Germinal center (tissue), 1 donor: ENCODE data around the gene NUDT1.

Source experiments
- DNase-seq: peaks from one replicate; pipeline ENCODE4 v3.0.0; 2012; ENCODE audit warnings: mixed read lengths, low spot score

The NUDT1 gene

DNA sequence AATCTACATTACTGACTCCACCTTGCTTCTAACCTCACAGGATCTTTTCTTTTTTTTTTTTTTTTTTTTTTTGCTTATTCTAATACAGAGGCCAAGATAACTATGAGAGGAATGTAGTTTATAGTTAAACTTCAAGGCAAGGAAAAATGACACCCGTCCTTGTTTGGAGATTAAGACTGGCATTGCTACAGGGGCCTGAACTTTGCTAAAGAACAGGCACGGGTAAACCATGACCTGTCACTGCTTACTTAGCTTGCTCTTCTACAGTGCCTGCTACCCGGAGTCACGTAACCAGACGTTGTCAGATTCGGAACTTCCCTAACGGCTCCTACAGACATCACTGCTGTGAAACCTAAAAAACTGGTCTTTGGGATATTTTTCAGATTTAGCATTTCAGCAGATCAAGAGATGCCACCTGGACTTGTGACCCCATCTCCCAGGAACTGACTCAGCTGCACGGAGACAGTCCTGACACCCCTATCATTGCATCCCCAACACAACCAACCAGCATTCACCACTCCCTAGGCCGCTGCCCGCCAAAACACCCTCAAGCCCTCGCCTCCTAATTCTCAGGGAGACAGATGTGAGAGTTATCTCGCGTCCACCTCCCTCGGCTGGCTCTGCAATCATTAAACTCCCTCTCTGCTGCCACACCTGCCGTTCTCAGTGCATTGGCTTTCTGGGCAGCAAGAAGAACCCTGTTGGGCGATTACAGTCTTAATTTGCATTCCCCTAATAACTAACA, 36.8 kb upstream of the NUDT1 start:
- DNase-seq = no peak

DNA sequence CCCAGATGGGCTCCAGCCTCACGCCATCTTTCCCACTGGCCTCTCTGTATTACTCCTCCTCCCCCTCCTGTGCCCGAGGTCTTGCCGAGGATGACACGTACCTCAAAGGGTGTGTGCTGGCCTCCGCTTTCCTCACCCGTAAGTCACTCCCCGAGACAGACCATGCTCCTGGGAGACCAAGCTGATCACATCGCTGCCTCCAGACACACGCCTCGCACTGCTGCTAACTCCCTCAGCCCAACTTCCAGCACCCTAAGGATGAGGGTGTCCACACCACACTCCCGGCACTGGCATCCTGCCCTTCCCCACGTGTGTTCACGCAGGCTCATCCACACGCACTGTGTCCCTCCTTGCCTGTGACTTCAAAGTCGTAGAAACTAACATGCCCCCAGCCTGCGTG, 33.3 kb upstream of the NUDT1 start:
- no peak for DNase-seq

DNA sequence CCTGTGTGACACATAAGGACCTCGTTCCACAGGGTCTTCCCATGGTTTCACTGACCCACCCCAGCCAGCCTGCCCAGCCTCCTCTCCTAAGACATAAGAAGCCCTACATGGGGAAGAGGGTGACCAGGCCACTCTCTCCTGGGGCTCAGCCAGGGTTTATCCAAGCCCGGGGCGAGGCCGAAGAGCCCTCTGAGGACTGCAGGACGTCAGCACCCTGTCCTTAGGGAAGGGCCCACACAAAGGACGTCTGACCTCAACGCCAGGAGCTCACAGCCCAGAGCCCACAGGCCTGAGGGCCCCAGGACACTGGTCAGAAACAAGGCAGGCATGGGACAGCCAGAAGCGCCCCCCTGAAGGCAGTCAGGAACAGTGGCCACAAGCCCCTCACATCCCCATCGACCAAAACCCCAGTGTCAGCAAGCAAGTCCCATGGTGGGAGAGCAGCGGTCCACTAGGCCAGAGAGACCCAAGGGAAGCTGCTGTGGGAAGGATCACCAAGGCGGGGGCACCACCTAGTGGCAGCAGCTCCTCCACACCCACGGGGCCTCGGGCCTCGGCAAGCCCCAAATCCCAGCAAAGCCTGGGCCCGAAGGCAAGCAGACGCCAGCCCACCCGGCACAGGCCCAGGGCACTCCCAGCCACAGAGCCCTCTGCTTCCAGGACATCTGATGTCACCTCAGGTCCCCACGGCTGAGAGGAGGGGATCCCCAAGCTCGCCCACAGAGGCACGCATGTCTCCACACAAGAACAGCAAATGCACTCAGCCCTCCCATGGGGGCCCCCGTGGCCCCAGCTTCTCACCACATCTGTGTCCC, 32.7 kb upstream of the NUDT1 start:
- DNase-seq = peak; percentile 79

- DNase-seq = no peak
Measured at GRCh38 chr7:2209961-2210323, 32.1 kb upstream of the NUDT1 start.

- DNase-seq = no peak
Measured at GRCh38 chr7:2210551-2211258, 31.3 kb upstream of the NUDT1 start.

DNA sequence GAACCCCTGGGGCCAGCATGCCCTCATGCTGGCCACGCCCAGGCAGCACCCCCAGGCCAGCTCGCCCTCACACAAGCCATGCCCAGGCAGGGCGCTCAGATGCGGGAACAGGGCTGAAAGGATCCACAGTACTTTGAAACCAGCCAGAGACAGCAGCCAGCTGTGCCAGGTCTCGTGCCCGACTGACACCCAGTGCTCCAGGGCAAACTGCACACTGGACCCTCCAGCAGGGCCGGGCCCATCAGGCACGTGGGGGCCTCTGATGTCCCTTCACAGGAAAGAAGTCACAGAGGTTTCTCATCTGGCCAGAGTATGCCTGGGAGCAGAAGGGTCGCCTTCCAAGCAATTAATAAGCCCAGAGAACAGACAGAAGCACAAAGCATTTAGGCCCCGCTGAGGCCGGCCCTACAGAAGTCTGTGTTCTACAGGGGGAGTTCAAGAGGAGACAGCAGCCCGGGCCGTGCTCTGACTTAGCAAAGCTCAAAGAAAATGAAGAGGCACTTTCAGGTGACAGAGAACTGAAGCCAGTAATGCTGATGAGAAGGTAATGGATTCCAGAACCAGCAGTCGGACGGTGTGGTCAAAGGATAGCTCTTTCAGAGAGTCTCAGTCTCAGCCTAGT, 30.7 kb upstream of the NUDT1 start:
- no peak for DNase-seq

DNA sequence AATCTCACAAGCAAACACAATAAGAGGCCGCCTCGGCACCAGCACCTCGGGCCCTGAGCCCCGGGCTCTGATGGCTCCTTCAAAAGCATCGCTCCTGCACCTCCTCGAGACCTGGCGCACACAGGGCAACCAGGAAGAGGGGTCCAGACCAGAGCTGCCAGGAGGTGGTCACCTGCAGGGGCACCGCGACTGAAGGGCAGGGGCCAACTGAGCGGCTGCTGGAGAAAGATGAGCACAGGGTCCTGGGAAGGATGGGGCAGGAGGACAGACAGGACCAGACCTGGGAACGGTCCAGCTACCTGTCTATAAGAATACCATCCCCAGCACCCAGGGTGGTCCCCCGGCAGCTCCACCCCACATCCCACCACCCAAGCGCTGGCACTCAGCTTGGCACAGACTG, 30.1 kb upstream of the NUDT1 start:
- no peak for DNase-seq

DNA sequence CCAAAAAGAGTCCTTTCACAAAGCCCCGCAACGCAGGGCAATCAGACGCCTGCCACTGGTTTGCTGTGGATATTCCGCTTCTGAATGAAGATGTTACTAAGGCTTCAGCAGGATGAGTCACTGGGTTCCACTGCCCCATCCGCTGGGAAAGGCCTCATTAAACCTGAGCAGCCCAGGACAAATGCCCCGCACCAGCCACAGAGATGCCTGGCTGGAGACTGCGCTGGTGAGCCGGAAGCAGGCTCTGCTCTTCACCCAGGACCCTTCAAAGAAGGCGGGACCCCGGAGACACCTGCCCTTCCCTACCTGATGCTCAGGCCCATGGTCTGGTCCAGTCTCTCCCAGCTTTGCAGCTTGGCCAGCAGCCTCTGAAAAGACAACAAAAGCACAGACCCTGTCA, 29.1 kb upstream of the NUDT1 start:
- DNase-seq = no peak

DNA sequence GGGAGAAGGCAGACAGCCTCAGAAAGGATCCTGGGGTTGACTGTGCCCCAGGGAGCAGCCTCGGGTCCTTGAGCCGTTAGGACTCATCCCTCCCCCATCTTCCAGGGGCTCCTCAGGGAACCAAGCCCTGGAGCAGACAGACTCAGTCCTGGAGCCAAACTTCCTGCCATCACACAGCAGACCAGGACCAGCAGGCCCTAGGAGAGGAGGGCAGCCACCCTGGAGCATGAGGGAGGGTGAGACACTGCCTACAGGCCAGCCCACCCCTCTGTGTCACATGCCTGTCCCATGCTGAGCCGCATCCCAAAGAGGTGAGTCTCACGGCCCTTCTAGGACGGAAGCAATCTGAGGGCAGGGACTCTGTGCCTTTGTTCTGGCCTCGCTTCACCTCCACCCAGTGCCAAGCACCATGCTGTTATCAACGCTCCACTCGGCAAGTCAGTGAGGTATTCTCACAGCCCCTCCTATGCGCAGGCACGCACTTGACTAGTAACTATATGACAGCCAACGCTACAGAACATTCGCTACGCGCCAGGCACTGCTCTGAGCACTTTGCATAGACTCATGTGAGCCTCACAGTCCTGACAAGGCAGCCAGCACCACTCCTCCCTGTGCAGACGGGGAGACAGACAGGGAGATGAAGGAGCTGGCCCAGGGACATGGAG, 28.3 kb upstream of the NUDT1 start:
- DNase-seq = no peak

GRCh38 chr7:2214636-2215035, 27.4 kb upstream of the NUDT1 start:
- no peak for DNase-seq

DNA sequence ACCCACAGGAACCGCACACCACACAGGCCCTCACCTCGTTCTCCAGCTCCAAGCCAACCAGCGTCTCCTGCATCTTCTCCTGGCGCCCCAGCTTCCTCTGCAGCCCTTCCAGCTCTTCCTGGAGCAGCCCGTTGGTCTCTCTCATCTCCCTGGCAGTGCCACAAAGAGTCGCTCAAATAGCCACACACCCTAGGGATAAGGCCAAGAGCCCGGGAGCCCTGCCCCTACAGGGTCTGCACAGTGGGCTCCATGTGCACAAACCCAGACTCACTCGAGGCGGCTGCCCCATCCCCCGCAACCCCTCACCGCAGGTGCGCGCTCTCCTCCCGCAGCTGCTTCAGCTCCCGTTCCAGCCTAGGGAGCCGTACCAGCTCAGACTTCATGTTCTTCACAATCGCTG, 26.2 kb upstream of the NUDT1 start:
- no peak for DNase-seq

- DNase-seq = no peak
Measured at GRCh38 chr7:2217206-2217605, 24.8 kb upstream of the NUDT1 start.

DNA sequence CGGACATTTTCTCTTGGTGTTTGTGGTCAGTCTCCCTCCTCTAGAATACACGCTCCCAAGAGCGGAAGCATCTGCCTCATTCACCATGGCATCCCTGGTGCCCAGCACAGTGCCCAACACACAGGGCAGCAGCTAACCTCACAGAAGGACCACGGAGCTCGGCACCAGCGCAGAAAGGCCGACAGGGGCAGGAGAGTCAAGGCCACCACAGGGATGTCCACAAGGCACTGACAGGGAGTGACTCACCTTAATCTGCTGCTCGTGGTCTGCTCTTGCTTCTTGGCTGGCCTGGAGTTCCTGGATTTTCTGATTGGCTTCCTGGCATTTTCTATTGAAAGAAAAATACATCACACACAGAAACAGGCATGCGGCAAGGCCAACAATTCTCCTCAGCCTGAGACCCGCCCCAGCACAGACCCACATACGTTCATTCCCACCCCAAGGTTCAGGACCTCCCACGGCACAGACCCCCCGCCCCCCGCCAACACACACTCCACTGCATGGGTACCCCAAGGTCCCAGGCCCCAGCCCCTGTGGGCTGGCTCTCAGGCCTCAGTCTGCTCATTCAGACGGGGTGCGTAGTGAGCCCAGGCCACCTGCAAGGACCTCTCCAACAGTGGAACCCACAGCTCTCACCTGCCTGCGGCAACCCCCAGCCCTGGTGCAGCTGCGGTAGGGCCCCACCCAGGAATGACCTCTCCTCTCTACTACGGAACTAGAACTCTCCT, 24.1 kb upstream of the NUDT1 start:
- no peak for DNase-seq

GRCh38 chr7:2218444-2218785, 23.6 kb upstream of the NUDT1 start:
- no peak for DNase-seq

- no peak for DNase-seq
Measured at GRCh38 chr7:2219136-2219535, 22.9 kb upstream of the NUDT1 start.

GRCh38 chr7:2219606-2220005, 22.4 kb upstream of the NUDT1 start:
- DNase-seq = no peak

GRCh38 chr7:2220030-2220429, 22.0 kb upstream of the NUDT1 start:
- no peak for DNase-seq

DNA sequence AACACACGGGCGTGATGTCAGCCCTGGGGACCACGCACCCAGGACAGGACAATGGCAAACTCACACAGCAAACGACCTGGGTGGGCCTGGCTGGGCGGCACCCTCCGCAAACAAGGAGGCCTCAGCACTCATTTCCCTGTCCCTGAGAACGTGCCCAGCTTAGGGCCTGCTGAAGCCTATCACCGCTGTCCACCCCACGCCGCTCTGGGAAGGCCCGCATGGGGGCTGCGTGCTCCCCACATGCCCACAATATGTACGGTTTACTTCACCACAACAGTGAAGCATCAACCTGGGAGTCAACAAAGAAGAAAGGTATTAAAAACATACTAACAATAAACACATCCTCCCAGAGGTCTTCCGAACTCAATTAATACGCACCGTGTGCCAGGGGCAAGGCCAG, 21.5 kb upstream of the NUDT1 start:
- no peak for DNase-seq

DNA sequence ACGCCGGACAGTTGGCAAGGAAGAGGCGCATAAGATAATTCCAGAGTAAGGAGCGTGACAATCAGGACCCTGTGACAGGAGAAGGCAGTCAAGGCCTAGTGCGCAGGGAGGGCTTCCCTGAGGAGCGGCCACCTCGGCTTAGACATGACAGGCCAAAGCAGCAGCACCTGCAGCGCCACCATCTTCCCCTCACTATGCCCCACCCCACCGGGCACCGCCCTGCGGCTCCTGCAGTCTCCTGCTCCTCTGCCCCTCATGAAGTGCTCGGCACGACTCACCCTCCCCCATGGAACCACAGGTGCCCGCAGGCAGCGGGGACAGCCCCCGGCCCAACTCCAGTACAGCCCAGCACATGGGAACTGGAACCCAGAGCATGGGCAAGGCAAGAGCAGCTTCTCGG, 21.1 kb upstream of the NUDT1 start:
- no peak for DNase-seq

DNA sequence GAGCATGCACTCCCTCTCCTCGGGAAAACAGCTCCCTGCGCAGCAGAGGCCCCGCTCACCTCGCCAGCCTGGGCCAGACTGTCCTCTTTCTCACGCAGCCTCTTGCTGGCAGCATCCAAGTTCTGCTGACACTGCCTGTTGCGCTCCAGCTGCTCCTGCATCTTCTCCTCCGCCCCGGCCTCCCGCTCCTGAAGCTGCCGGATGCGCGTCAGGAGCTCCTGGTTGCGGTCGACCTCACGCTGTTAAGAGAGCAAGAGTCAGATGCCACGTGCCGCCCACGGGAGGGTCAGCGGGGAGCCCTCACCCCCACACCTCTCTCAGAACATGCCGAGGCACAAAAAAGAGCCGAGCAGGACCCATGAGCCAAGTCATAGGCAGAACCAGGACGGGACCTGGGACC, 19.5 kb upstream of the NUDT1 start:
- no peak for DNase-seq

DNA sequence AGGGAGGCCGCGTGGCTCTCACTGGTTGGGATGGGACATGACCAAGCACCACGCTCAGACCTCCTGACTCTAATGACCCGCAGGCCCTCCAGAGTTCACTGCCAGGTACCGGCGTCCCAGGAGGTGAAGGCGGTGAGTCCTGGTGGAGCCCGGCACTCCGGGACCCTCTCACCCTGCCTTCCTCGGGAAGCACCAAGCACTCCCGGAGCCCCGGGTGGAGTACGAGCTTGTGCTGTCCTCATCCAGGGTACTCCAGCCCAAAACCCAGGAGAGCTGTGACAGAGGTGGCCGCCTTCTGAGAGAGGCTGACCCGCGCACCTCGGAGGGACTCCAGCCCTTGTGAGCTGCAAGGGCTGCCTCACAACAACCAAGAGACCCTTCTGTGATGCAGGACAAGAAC, 18.7 kb upstream of the NUDT1 start:
- DNase-seq = no peak
